Measurements from ENCODE around the gene EGFL6. TPM values are rescaled to one million over a fixed set of nuclear protein-coding genes. Genes with fewer than 3 reads are reported as not detected.
"Not testable (repeated sequence)": the region's sequence is repeated elsewhere in the genome, so short reads cannot be mapped to it uniquely, and the experiment has no call there.

EGFL6 gene
- total RNA-seq, 1 experiment from 2014 or later: not detected

GRCh38 chrX:13669246-13669737 lies 99.9 kb downstream of the EGFL6 start:
- no peak overlapping the region for H3K4me3 ChIP-seq
- DNase-seq (ENCODE audit: low read depth in 1 of 2, low spot score in 2 of 2): peak; percentile 58 to 80
- peaks cover 4% of the 10 kb centered on the region; the same call in 1 of the 2 replicates for H3K4me1 ChIP-seq (replicated peaks)
- no peaks in the 10 kb centered on the region for H3K36me3 ChIP-seq
- H3K9me3 ChIP-seq (replicated peaks): no peaks in the 10 kb centered on the region
- no peaks in the 10 kb centered on the region for H3K27me3 ChIP-seq (replicated peaks)
- peak overlapping the region; percentile 72 for H3K27ac ChIP-seq

- not testable (repeated sequence) for H3K9me3 ChIP-seq (replicated peaks); H3K4me1 ChIP-seq (replicated peaks); DNase-seq (ENCODE audit: low read depth in 1 of 2, low spot score in 2 of 2); H3K27me3 ChIP-seq (replicated peaks); H3K36me3 ChIP-seq; H3K4me3 ChIP-seq
- peak overlapping the region; percentile 72 for H3K27ac ChIP-seq
Measured at GRCh38 chrX:13669755-13670154, 100.4 kb downstream of the EGFL6 start.

- Histone ChIP-seq H3K27ac (no peak overlapping the region), H3K4me3 (no peak overlapping the region), H3K9me3 (replicated peaks) (no peaks in the 10 kb centered on the region), H3K27me3 (replicated peaks) (no peaks in the 10 kb centered on the region), H3K36me3 (no peaks in the 10 kb centered on the region), H3K4me1 (replicated peaks) (peaks cover 4% of the 10 kb centered on the region; the same call in 1 of the 2 replicates)
- DNase-seq (ENCODE audit: low read depth in 1 of 2, low spot score in 2 of 2): no peak
Measured at GRCh38 chrX:13670197-13670596, 100.8 kb downstream of the EGFL6 start.

GRCh38 chrX:13673016-13673415 lies 103.6 kb downstream of the EGFL6 start:
- Histone ChIP-seq H3K27me3 (replicated peaks) (no peaks in the 10 kb centered on the region), H3K36me3 (no peaks in the 10 kb centered on the region), H3K27ac (no peak overlapping the region), H3K4me1 (replicated peaks) (peaks cover 4% of the 10 kb centered on the region; the same call in 1 of the 2 replicates), H3K4me3 (no peak overlapping the region), H3K9me3 (replicated peaks) (no peaks in the 10 kb centered on the region)
- DNase-seq (ENCODE audit: low read depth in 1 of 2, low spot score in 2 of 2): no peak

GRCh38 chrX:13676885-13677284 lies 107.5 kb downstream of the EGFL6 start:
- H3K4me3 ChIP-seq: no peak overlapping the region
- no peak overlapping the region for H3K27ac ChIP-seq
- DNase-seq (ENCODE audit: low read depth in 1 of 2, low spot score in 2 of 2): no peak
- no peaks in the 10 kb centered on the region for H3K4me1 ChIP-seq (replicated peaks)
- H3K27me3 ChIP-seq (replicated peaks): no peaks in the 10 kb centered on the region
- H3K9me3 ChIP-seq (replicated peaks): no peaks in the 10 kb centered on the region
- no peaks in the 10 kb centered on the region for H3K36me3 ChIP-seq

GRCh38 chrX:13679700-13680099 lies 110.3 kb downstream of the EGFL6 start:
- H3K27ac ChIP-seq; H3K27me3 ChIP-seq (replicated peaks); DNase-seq (ENCODE audit: low read depth in 1 of 2, low spot score in 2 of 2); H3K9me3 ChIP-seq (replicated peaks); H3K4me3 ChIP-seq; H3K4me1 ChIP-seq (replicated peaks); H3K36me3 ChIP-seq: not testable (repeated sequence)

GRCh38 chrX:13681595-13681994 lies 112.2 kb downstream of the EGFL6 start:
- no peak overlapping the region for H3K4me3 ChIP-seq
- no peaks in the 10 kb centered on the region for H3K27me3 ChIP-seq (replicated peaks)
- no peaks in the 10 kb centered on the region for H3K9me3 ChIP-seq (replicated peaks)
- no peaks in the 10 kb centered on the region for H3K4me1 ChIP-seq (replicated peaks)
- no peaks in the 10 kb centered on the region for H3K36me3 ChIP-seq
- no peak for DNase-seq (ENCODE audit: low read depth in 1 of 2, low spot score in 2 of 2)
- no peak overlapping the region for H3K27ac ChIP-seq

Other genes with a start within 250 kb of the EGFL6 start
- gene ATXN3L, start 249.5 kb upstream of the EGFL6 start, total RNA-seq (2014; rRNA removed; shearing (Covaris generic)): not detected in 2 replicates
- 2.6 and 2.7 TPM in 2 replicates for gene TCEANC, start 83.5 kb downstream of the EGFL6 start, total RNA-seq (2014; rRNA removed; shearing (Covaris generic))
- 18.2 and 21.2 TPM in 2 replicates for gene RAB9A, start 119.5 kb downstream of the EGFL6 start, total RNA-seq (2014; rRNA removed; shearing (Covaris generic))
- 14.3 and 33.7 TPM in 2 replicates for gene TRAPPC2, start 165.0 kb downstream of the EGFL6 start, total RNA-seq (2014; rRNA removed; shearing (Covaris generic))
- gene OFD1, start 165.1 kb downstream of the EGFL6 start, total RNA-seq (2014; rRNA removed; shearing (Covaris generic)): 6.6 and 12.9 TPM in 2 replicates
- not detected in 2 replicates for gene GPM6B, start 247.5 kb downstream of the EGFL6 start, total RNA-seq (2014; rRNA removed; shearing (Covaris generic))